Measurements from ENCODE around the gene STT3B.

The STT3B gene

GRCh38 chr3:31531452-31531991 lies 1.2 kb upstream of the STT3B start:
- H2BK12ac ChIP-seq (ENCODE audit: low read length in 2 of 2): peak overlapping the region in 1 of 2 experiments; percentile 18
- H4K91ac ChIP-seq (ENCODE audit: low read length): peak overlapping the region; percentile 98
- H3K4me3 ChIP-seq (ENCODE audit: insufficient read depth in 1 of 2, low read depth in 1 of 2, low read length in 2 of 2): peak overlapping the region; percentile 82 to 93
- H3K9me3 ChIP-seq (ENCODE audit: control insufficient read depth, low read length): no peaks in the 10 kb centered on the region
- peak overlapping the region; percentile 100 for H3K27ac ChIP-seq (ENCODE audit: low read length, poor library complexity, severe bottlenecking)
- no peaks in the 10 kb centered on the region for H3K79me1 ChIP-seq (replicated peaks; ENCODE audit: low read length, poor library complexity, severe bottlenecking)
- peak overlapping the region; percentile 89 for H3K4me2 ChIP-seq (ENCODE audit: low read length, poor library complexity, severe bottlenecking)
- no peak for DNase-seq
- no peak overlapping the region for H2BK5ac ChIP-seq (ENCODE audit: low read depth, low read length, poor library complexity, severe bottlenecking)
- no peaks in the 10 kb centered on the region for H3K36me3 ChIP-seq (ENCODE audit: control insufficient read depth in 1 of 2, insufficient read depth in 2 of 2, low read depth in 1 of 2, low read length in 2 of 2)
- peak overlapping the region; percentile 98 to 100 for H3K18ac ChIP-seq (ENCODE audit: low read depth in 1 of 2, low read length in 2 of 2)
- H3K4ac ChIP-seq (ENCODE audit: low read depth in 1 of 2, low read length in 2 of 2): peak overlapping the region; percentile 5 to 87
- H2BK15ac ChIP-seq (ENCODE audit: low read depth, poor library complexity, severe bottlenecking): no peak overlapping the region
- peak overlapping the region in 1 of 2 experiments; percentile 14 for H3K14ac ChIP-seq (ENCODE audit: low read length in 2 of 2)
- H3K23ac ChIP-seq (ENCODE audit: low read length in 2 of 2): no peak overlapping the region
- H3K27me3 ChIP-seq (ENCODE audit: control insufficient read depth in 1 of 2, insufficient read depth in 1 of 2, low read length in 2 of 2): peaks cover 0 to 11% of the 10 kb centered on the region in 2 experiments
- H3K9ac ChIP-seq (ENCODE audit: low read length): peak overlapping the region; percentile 95
- peak overlapping the region; percentile 79 for H2BK120ac ChIP-seq (ENCODE audit: low read depth, low read length)
- WGBS: under 1% methylated on average over 30 of the region's 31 CpGs
- H2AK5ac ChIP-seq (ENCODE audit: low read length, severe bottlenecking): no peak overlapping the region
- H3K4me1 ChIP-seq (ENCODE audit: control insufficient read depth, insufficient read depth, low read depth, low read length): peaks cover 1% of the 10 kb centered on the region
- H2AFZ ChIP-seq (ENCODE audit: low read depth, low read length): peak overlapping the region; percentile 56
- no peak overlapping the region for H4K8ac ChIP-seq (ENCODE audit: low read length)

- H3K9me3 ChIP-seq (ENCODE audit: control insufficient read depth, low read length): no peaks in the 10 kb centered on the region
- peak overlapping the region; percentile 83 for H2BK15ac ChIP-seq (ENCODE audit: low read depth, poor library complexity, severe bottlenecking)
- H3K23ac ChIP-seq (ENCODE audit: low read length in 2 of 2): no peak overlapping the region
- peak overlapping the region; percentile 98 for H4K91ac ChIP-seq (ENCODE audit: low read length)
- H3K4me3 ChIP-seq (ENCODE audit: insufficient read depth in 1 of 2, low read depth in 1 of 2, low read length in 2 of 2): peak overlapping the region; percentile 93 to 97
- peak overlapping the region; percentile 99 for H4K8ac ChIP-seq (ENCODE audit: low read length)
- H3K4me2 ChIP-seq (ENCODE audit: low read length, poor library complexity, severe bottlenecking): peak overlapping the region; percentile 89
- peak; percentile 99 for DNase-seq
- H3K9ac ChIP-seq (ENCODE audit: low read length): peak overlapping the region; percentile 95
- H2BK12ac ChIP-seq (ENCODE audit: low read length in 2 of 2): peak overlapping the region; percentile 66 to 81
- peaks cover 0 to 11% of the 10 kb centered on the region in 2 experiments for H3K27me3 ChIP-seq (ENCODE audit: control insufficient read depth in 1 of 2, insufficient read depth in 1 of 2, low read length in 2 of 2)
- H3K14ac ChIP-seq (ENCODE audit: low read length in 2 of 2): peak overlapping the region in 1 of 2 experiments; percentile 90
- no peak overlapping the region for H2AK5ac ChIP-seq (ENCODE audit: low read length, severe bottlenecking)
- WGBS: 0% methylated on average over 53 of the region's 73 CpGs
- H2AFZ ChIP-seq (ENCODE audit: low read depth, low read length): peak overlapping the region; percentile 93
- H3K27ac ChIP-seq (ENCODE audit: low read length, poor library complexity, severe bottlenecking): peak overlapping the region; percentile 100
- H3K36me3 ChIP-seq (ENCODE audit: control insufficient read depth in 1 of 2, insufficient read depth in 2 of 2, low read depth in 1 of 2, low read length in 2 of 2): no peaks in the 10 kb centered on the region
- peak overlapping the region; percentile 99 for H2BK5ac ChIP-seq (ENCODE audit: low read depth, low read length, poor library complexity, severe bottlenecking)
- H3K4ac ChIP-seq (ENCODE audit: low read depth in 1 of 2, low read length in 2 of 2): peak overlapping the region; percentile 87 to 99
- H3K4me1 ChIP-seq (ENCODE audit: control insufficient read depth, insufficient read depth, low read depth, low read length): peaks cover 1% of the 10 kb centered on the region
- peak overlapping the region; percentile 94 for H2BK120ac ChIP-seq (ENCODE audit: low read depth, low read length)
- no peaks in the 10 kb centered on the region for H3K79me1 ChIP-seq (replicated peaks; ENCODE audit: low read length, poor library complexity, severe bottlenecking)
- H3K18ac ChIP-seq (ENCODE audit: low read depth in 1 of 2, low read length in 2 of 2): peak overlapping the region; percentile 98 to 100
Measured at GRCh38 chr3:31531992-31532586, 636 bp upstream of the STT3B start.

GRCh38 chr3:31533169-31534064 lies 692 bp downstream of the STT3B start:
- H3K9me3 ChIP-seq (ENCODE audit: control insufficient read depth, low read length): no peaks in the 10 kb centered on the region
- WGBS: under 1% methylated on average over 75 of the region's 81 CpGs

More at GRCh38 chr3:31533169-31534064, 692 bp downstream of the STT3B start:
- Histone ChIP-seq H4K8ac (ENCODE audit: low read length) (peak overlapping the region; percentile 42), H3K4me2 (ENCODE audit: low read length, poor library complexity, severe bottlenecking) (peak overlapping the region; percentile 83), H3K27ac (ENCODE audit: low read length, poor library complexity, severe bottlenecking) (peak overlapping the region; percentile 95), H3K18ac (ENCODE audit: low read depth in 1 of 2, low read length in 2 of 2) (peak overlapping the region; percentile 98 to 99), H2BK15ac (ENCODE audit: low read depth, poor library complexity, severe bottlenecking) (peak overlapping the region; percentile 98), H3K79me1 (replicated peaks; ENCODE audit: low read length, poor library complexity, severe bottlenecking) (no peaks in the 10 kb centered on the region), H3K4ac (ENCODE audit: low read depth in 1 of 2, low read length in 2 of 2) (peak overlapping the region; percentile 86 to 94), H2AFZ (ENCODE audit: low read depth, low read length) (peak overlapping the region; percentile 18), H3K27me3 (ENCODE audit: control insufficient read depth in 1 of 2, insufficient read depth in 1 of 2, low read length in 2 of 2) (peaks cover 0 to 7% of the 10 kb centered on the region in 2 experiments), H3K14ac (ENCODE audit: low read length in 2 of 2) (peak overlapping the region; percentile 38 to 98), H3K23ac (ENCODE audit: low read length in 2 of 2) (peak overlapping the region in 1 of 2 experiments; percentile 99), H2BK12ac (ENCODE audit: low read length in 2 of 2) (peak overlapping the region in 1 of 2 experiments; percentile 87), H3K4me3 (ENCODE audit: insufficient read depth in 1 of 2, low read depth in 1 of 2, low read length in 2 of 2) (peak overlapping the region; percentile 93 to 97), H2BK5ac (ENCODE audit: low read depth, low read length, poor library complexity, severe bottlenecking) (peak overlapping the region; percentile 93), H3K9ac (ENCODE audit: low read length) (peak overlapping the region; percentile 95), H4K91ac (ENCODE audit: low read length) (peak overlapping the region; percentile 83), H3K4me1 (ENCODE audit: control insufficient read depth, insufficient read depth, low read depth, low read length) (peaks cover 1% of the 10 kb centered on the region), H2AK5ac (ENCODE audit: low read length, severe bottlenecking) (no peak overlapping the region), H2BK120ac (ENCODE audit: low read depth, low read length) (peak overlapping the region; percentile 94), H3K36me3 (ENCODE audit: control insufficient read depth in 1 of 2, insufficient read depth in 2 of 2, low read depth in 1 of 2, low read length in 2 of 2) (peaks cover 0 to 5% of the 10 kb centered on the region in 2 experiments)
- peak; percentile 49 for DNase-seq

Measured in mesenchymal stem cell (in vitro differentiated cells and primary cell).